Brain pericyte (primary cell): Measurements from ENCODE around the gene SLC22A12.

Source experiments
- DNase-seq: peaks from one replicate; pipeline ENCODE4 v3.0.0-alpha.2; 2012; ENCODE audit warnings: low read depth, low spot score

The SLC22A12 gene

GRCh38 chr11:64604458-64605243 lies 13.6 kb downstream of the SLC22A12 start:
- no peak for DNase-seq

GRCh38 chr11:64605244-64605560 lies 14.2 kb downstream of the SLC22A12 start:
- no peak for DNase-seq

- no peak for DNase-seq
These were observed 14.9 kb downstream of the SLC22A12 start for GRCh38 chr11:64605656-64606585.

- DNase-seq, result no peak
These were observed 15.9 kb downstream of the SLC22A12 start for GRCh38 chr11:64606796-64607380.

GRCh38 chr11:64607381-64607985 lies 16.5 kb downstream of the SLC22A12 start:
- no peak for DNase-seq

GRCh38 chr11:64608046-64608445 lies 17.0 kb downstream of the SLC22A12 start:
- no peak for DNase-seq

- DNase-seq, result no peak
These were observed 17.6 kb downstream of the SLC22A12 start for GRCh38 chr11:64608636-64609035.

- no peak for DNase-seq
These were observed 18.5 kb downstream of the SLC22A12 start for GRCh38 chr11:64609436-64610047.

GRCh38 chr11:64610596-64610995 lies 19.6 kb downstream of the SLC22A12 start:
- no peak for DNase-seq

GRCh38 chr11:64611176-64611575 lies 20.2 kb downstream of the SLC22A12 start:
- no peak for DNase-seq

- no peak for DNase-seq
These were observed 21.0 kb downstream of the SLC22A12 start for GRCh38 chr11:64611869-64612646.

- no peak for DNase-seq
These were observed 22.6 kb downstream of the SLC22A12 start for GRCh38 chr11:64613648-64614047.

- DNase-seq, result no peak
These were observed 23.9 kb downstream of the SLC22A12 start for GRCh38 chr11:64614917-64615316.

- no peak for DNase-seq
These were observed 25.8 kb downstream of the SLC22A12 start for GRCh38 chr11:64616817-64617216.

- DNase-seq, result no peak
These were observed 28.2 kb downstream of the SLC22A12 start for GRCh38 chr11:64619196-64619595.

- DNase-seq, result no peak
These were observed 28.9 kb downstream of the SLC22A12 start for GRCh38 chr11:64619811-64620380.

GRCh38 chr11:64620381-64620971 lies 29.5 kb downstream of the SLC22A12 start:
- no peak for DNase-seq

- DNase-seq, result no peak
These were observed 30.4 kb downstream of the SLC22A12 start for GRCh38 chr11:64621283-64622019.

GRCh38 chr11:64622681-64623080 lies 31.7 kb downstream of the SLC22A12 start:
- DNase-seq, result no peak
